Measurements from ENCODE around the gene RNF114. TPM values are rescaled to one million over a fixed set of nuclear protein-coding genes. Genes with fewer than 3 reads are reported as not detected.

Gene RNF114
- total and polyA plus RNA-seq, 10 of the 15 experiments (the other 5 are each of a cell fraction or from before 2014, with no cell fraction given), result 28.0 to 82.3 (median 47.2) TPM

DNA sequence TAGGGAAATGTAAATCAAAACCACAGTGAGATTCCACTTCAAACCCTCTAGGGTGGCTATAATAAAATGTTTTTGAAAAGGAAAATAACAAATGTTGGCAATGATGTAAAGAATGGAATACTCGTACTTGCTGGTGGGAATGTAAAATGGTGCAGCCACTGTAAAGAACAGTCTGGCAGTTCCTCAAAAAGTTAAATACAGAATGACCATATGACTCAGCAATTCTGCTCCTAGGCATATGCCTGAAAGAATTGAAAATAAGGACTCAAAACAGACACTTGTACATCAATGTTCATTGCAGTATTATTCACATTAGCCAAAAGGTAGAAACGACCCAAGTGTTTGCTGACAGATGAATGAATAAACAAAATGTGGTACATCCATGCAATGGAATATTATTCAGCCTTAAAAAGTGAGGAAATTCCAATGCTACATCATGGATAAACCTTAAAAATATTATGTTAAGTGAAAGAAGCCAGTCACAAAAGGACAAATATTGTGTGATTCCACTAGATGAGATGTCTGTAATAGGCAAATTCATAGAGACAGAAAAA, 10.2 kb upstream of the RNF114 start:
- DNase-seq (ENCODE audit: low read depth, low spot score) (no peak), ATAC-seq (no peak), FAIRE-seq (no peak)
- no peaks in the 10 kb centered on the region for H3K79me2 ChIP-seq (ENCODE audit: control insufficient read depth, insufficient read depth, low read length)
- TF ChIP-seq FOXM1 (IDR thresholded peaks at IDR 0.05; ENCODE audit: low read depth, low read length), result no peak
- no peak for TF ChIP-seq E2F4 (IDR thresholded peaks at IDR 0.05; ENCODE audit: low read depth, low read length)
- no peak for TF ChIP-seq SMARCA5 (IDR thresholded peaks at IDR 0.05)
- no peak for TF ChIP-seq RFX5 (IDR thresholded peaks at IDR 0.05; ENCODE audit: low read depth, low read length)
- TF ChIP-seq USF1 (IDR thresholded peaks at IDR 0.05; ENCODE audit: borderline replicate concordance, extremely low read length, insufficient read depth, low read depth, low read length), result no peak
- H3K27ac ChIP-seq (ENCODE audit: control insufficient read depth, insufficient read depth), result no peak overlapping the region
- ChIA-PET SMC1A (ENCODE audit: uncharacterized antibody, unreplicated experiment) (no interaction called here), CTCF (interaction anchor here (1.0 to 1.4 kb wide), 4 partner anchors 10 to 305 kb away, joined by 3 to 5 read pairs (median 3); no protein-coding TSS in a partner anchor), RAD21 (ENCODE audit: unreplicated experiment) (no interaction called here), POLR2A (no interaction called here)
- H3K9ac ChIP-seq (ENCODE audit: control insufficient read depth, insufficient read depth, low read length), result no peak overlapping the region
- H3K4me2 ChIP-seq (ENCODE audit: control insufficient read depth, insufficient read depth), result no peak overlapping the region
- in situ Hi-C loops (cut with MboI), result loop anchor here (5.0 kb wide), 1 partner anchor 314 kb away; no protein-coding TSS in a partner anchor
- H2AFZ ChIP-seq (ENCODE audit: control insufficient read depth, low read depth, low read length), result no peak overlapping the region
- intact Hi-C loops (cut with micrococcal nuclease; ENCODE audit: unreplicated experiment), result no loop called here
- no peaks in the 10 kb centered on the region for H3K9me3 ChIP-seq (replicated peaks; ENCODE audit: control insufficient read depth, insufficient read depth, low read length)
- WGBS (ENCODE audit: insufficient coverage, insufficient replicate concordance, low lambda C conversion rate, missing lambda C conversion rate), result 17% methylated on average over 2 of the region's 2 CpGs
- H3K4me1 ChIP-seq (ENCODE audit: control insufficient read depth, insufficient read depth, low read length), result no peaks in the 10 kb centered on the region
- H3K27me3 ChIP-seq (replicated peaks in 1 of 2; ENCODE audit: control insufficient read depth in 2 of 2, insufficient read depth in 2 of 2, low read length in 1 of 2), result no peaks in the 10 kb centered on the region
- no peaks in the 10 kb centered on the region for H3K36me3 ChIP-seq (ENCODE audit: control insufficient read depth in 2 of 2, insufficient read depth in 2 of 2, low read length in 1 of 2)
- no peaks in the 10 kb centered on the region for H4K20me1 ChIP-seq (ENCODE audit: control insufficient read depth, insufficient read depth)
- BruUV-seq (replicated peaks), result no TSS peak
- no peak overlapping the region for H3K4me3 ChIP-seq

Measured in GM12878 (cell line).